ENCODE data around the gene POLD1.

- TF ChIP-seq ZNF558 (CRISPR knock-in tag; IDR thresholded peaks at IDR 0.05; ENCODE audit: borderline replicate concordance) (no peak), KAT7 (CRISPR knock-in tag; IDR thresholded peaks at IDR 0.05; ENCODE audit: borderline replicate concordance) (no peak), CTCF (CRISPR knock-in tag; IDR thresholded peaks at IDR 0.05) (no peak), JDP2 (CRISPR knock-in tag; IDR thresholded peaks at IDR 0.05; ENCODE audit: borderline replicate concordance) (no peak), ZNF383 (CRISPR knock-in tag; IDR thresholded peaks at IDR 0.05; ENCODE audit: borderline replicate concordance) (no peak), EEA1 (CRISPR knock-in tag; IDR thresholded peaks at IDR 0.05; ENCODE audit: borderline replicate concordance) (no peak), SOX5 (CRISPR knock-in tag; IDR thresholded peaks at IDR 0.05; ENCODE audit: borderline replicate concordance) (no peak), MLX (CRISPR knock-in tag; IDR thresholded peaks at IDR 0.05) (no peak), HNF4G (IDR thresholded peaks at IDR 0.05; ENCODE audit: borderline replicate concordance, low read depth, low read length) (no peak), HNF4G (CRISPR knock-in tag; IDR thresholded peaks at IDR 0.05; ENCODE audit: borderline replicate concordance, low read depth) (no peak), ZNF17 (CRISPR knock-in tag; IDR thresholded peaks at IDR 0.05) (no peak), ZNF484 (CRISPR knock-in tag; IDR thresholded peaks at IDR 0.05; ENCODE audit: borderline replicate concordance, low read depth) (no peak), PAF1 (CRISPR knock-in tag; IDR thresholded peaks at IDR 0.05) (no peak), RAD21 (CRISPR knock-in tag; IDR thresholded peaks at IDR 0.05) (no peak), RFX1 (IDR thresholded peaks at IDR 0.05) (no peak)
Measured at GRCh38 chr19:50380751-50381151, 3.4 kb upstream of the POLD1 start.

Data from HepG2 (cell line).